Lower leg skin (tissue), 3 donors: ENCODE measurements around the gene GAS7.

Source experiments
- POLR2A ChIP-seq, 2 donors: fragments of 450-650 bp; IDR thresholded peaks; one replicate each; pipeline ENCODE4 v1.6.1; 2016 to 2017; ENCODE audit warnings: antibody characterized with exemption in 2 of 2, mild to moderate bottlenecking in 1 of 2, moderate library complexity in 1 of 2
- TF ChIP-seq, protein P1 (sequence below), 3 donors: fragments of 450-650 bp; IDR thresholded peaks; one replicate each; pipeline ENCODE4 v1.5.1; 2016; ENCODE audit warnings: antibody characterized with exemption in 3 of 3, mild to moderate bottlenecking in 3 of 3, moderate library complexity in 2 of 3

DNA sequence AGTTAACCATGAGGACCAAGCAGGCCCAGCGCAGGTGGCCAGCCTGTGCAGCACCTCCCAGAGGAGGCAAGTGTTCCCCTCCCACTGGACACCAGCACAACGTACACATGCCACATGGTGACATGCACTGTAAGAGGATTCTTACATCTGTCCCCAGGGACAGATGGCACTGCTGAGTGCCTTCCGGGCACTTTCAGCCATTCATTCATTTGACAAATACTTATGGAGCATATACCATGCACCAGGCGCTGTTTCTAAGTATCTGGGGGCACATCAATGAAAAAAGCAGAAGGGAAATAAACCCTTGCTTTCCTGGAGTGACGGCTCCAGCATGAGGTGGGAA is 79.6 kb downstream of the GAS7 start:
- TF ChIP-seq, protein P1, sequence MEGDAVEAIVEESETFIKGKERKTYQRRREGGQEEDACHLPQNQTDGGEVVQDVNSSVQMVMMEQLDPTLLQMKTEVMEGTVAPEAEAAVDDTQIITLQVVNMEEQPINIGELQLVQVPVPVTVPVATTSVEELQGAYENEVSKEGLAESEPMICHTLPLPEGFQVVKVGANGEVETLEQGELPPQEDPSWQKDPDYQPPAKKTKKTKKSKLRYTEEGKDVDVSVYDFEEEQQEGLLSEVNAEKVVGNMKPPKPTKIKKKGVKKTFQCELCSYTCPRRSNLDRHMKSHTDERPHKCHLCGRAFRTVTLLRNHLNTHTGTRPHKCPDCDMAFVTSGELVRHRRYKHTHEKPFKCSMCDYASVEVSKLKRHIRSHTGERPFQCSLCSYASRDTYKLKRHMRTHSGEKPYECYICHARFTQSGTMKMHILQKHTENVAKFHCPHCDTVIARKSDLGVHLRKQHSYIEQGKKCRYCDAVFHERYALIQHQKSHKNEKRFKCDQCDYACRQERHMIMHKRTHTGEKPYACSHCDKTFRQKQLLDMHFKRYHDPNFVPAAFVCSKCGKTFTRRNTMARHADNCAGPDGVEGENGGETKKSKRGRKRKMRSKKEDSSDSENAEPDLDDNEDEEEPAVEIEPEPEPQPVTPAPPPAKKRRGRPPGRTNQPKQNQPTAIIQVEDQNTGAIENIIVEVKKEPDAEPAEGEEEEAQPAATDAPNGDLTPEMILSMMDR (IDR thresholded peaks at IDR 0.05): no peak
- no peak for TF ChIP-seq POLR2A (IDR thresholded peaks at IDR 0.05)
